GM20000 (cell line): ENCODE measurements around the gene KIF13A.

Experiments used
- DNase-seq: peaks from one replicate; pipeline ENCODE4 v3.0.0; 2012; ENCODE audit warnings: low spot score
- TF ChIP-seq, protein P1 (sequence below): IDR thresholded peaks from 2 replicates; pipeline ENCODE4 v1.5.1; 2012; ENCODE audit warnings: mild to moderate bottlenecking, control low read depth; ENCODE audit errors: extremely low read depth, missing control alignments

The KIF13A gene

DNA sequence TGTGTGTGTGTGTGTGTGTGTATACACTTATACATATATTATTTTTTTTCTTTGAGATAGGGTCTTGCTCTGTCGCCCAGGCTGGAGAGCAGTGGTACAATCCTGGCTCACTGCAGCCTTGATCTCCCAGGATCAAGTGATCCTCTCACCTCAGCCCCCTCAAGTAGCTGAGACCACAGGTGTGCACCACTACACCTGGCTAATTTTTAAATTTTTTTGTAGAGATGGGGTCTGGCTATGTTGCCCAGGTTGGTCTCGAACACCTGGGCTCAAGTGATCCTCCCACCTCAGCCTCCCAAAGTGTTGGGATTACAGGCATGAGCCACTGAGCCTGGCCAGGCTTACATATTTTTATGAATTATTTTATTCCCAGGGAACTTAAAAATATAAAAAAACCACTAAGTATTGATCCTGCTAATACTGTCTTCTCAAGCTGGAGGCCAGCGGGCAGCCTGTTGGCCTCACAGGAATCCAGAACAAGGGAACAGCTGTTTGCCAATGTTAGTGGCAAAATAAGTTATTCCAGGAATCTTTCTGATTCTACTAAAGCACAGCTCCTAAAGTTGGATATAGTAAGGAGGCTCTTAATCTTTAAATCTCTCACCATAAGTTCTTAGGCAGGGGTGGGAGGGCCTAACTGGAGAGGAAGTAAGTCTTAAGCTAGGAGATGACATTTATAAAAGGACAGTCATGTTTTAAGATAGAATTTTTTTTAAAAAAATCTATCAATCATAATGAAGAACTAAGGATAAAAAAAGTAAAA, 145.2 kb downstream of the KIF13A start:
- DNase-seq = no peak
- TF ChIP-seq, protein P1, sequence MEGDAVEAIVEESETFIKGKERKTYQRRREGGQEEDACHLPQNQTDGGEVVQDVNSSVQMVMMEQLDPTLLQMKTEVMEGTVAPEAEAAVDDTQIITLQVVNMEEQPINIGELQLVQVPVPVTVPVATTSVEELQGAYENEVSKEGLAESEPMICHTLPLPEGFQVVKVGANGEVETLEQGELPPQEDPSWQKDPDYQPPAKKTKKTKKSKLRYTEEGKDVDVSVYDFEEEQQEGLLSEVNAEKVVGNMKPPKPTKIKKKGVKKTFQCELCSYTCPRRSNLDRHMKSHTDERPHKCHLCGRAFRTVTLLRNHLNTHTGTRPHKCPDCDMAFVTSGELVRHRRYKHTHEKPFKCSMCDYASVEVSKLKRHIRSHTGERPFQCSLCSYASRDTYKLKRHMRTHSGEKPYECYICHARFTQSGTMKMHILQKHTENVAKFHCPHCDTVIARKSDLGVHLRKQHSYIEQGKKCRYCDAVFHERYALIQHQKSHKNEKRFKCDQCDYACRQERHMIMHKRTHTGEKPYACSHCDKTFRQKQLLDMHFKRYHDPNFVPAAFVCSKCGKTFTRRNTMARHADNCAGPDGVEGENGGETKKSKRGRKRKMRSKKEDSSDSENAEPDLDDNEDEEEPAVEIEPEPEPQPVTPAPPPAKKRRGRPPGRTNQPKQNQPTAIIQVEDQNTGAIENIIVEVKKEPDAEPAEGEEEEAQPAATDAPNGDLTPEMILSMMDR = no peak

DNA sequence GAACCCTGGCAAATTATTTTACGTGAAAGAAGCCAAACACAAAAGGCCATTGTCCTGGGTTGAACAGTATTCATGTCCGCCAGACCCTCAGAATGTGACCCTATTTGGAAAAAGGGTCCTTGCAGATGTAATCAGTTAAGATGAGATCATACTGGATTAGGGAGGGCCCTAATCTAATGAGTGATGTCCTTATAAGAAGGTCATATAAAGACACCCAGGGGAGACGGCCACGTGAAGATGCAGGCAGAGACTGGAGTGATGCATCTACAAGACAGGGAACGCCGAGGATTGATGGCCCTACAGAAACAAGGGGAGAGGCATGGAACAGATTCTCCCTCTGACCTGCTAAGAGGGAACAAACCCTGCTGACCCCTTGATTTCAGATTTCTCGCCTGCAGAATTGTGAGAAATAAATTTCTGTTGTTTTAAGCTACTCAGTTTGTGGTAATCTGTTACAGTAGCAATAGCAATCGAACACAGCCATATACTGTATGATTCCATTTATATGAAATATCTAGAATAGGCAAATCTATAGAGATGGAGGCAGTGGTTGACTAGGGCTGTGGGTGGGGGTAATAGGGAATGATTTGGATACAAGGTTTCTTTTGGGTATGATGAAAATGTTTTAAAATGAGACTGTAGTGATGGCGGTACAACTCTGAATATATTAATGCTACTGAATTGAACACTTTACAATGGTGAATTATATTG, 147.8 kb downstream of the KIF13A start:
- TF ChIP-seq, protein P1 = no peak

DNA sequence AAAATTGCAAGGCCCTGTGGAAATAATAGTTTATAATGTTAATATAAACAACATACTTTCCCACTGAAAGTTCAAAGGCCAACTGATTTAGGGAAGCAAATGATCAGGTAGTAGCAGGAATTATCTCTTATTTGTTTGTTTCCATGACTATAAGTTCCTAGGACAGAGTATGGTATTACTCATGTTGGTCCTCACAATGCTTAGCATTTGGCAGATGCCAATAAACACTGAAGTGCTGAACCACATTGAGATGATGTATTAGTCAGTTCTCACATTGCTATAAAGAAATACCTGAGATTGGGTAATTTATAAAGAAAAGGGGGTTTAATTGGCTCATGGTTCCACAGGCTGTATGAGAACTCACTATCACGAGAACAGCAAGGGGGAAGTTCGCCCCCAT, 151.1 kb downstream of the KIF13A start:
- no peak for DNase-seq
- TF ChIP-seq, protein P1 = no peak

More for the DNA sequence above, 147.8 kb downstream of the KIF13A start:
- no peak for DNase-seq

DNA sequence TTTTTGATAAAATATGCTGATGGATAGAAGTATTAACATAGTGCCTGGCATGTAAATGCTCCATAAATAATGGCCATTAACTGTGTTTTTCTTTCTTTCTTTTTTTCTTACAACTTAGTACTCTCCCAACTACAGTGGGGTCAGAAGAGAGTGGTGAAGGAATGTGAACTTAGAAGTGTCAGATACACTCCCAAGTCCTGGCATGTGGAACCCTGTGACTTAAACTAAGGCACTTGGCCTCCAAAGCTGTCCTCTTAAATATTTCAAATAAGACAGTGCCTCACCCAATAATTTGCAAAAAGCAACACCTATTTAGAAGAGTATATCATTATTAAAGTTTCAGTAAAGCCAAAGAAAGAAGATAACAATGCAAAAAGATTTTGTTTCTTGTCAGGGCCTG, 151.7 kb downstream of the KIF13A start:
- no peak for DNase-seq
- TF ChIP-seq, protein P1 = no peak

DNA sequence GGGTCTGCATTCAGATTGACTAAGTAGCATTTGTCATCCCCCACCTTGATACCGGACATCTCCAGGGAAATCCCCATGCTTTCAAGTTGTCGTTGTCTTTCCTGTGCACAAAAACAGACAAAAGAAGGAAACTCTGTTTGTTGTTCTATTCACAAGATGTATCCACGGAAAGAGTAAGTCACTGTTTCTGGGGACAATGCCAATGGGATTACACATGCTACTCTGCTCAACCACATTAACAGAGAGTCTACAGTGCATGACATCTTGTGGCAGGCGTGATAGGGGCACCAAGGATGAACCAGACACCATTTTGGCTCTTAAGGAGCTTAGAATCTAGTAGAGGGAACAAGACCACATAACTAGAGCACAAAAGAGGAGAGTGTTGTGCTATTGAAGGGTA, 156.3 kb downstream of the KIF13A start:
- TF ChIP-seq, protein P1 = no peak
- DNase-seq = no peak

DNA sequence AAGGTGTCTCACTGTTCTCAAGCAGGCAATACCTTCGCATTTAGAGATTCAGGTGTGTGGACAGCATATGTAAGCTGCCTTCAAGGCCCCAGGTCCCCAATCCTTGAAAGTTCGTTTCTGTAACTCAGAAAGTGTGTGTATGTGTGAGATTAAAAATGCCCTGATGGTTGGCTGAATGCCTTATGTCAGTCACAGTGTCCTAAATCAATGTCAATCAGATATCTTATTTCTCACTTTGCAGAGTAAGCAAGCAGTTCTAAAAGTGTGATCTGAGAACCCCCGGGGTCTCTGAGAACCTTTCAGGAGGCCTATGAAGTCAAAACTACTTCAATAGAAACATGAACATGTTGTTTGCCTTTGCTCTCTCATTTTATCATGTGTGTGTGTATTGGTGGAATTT, 157.5 kb downstream of the KIF13A start:
- DNase-seq = no peak
- TF ChIP-seq, protein P1 = no peak

DNA sequence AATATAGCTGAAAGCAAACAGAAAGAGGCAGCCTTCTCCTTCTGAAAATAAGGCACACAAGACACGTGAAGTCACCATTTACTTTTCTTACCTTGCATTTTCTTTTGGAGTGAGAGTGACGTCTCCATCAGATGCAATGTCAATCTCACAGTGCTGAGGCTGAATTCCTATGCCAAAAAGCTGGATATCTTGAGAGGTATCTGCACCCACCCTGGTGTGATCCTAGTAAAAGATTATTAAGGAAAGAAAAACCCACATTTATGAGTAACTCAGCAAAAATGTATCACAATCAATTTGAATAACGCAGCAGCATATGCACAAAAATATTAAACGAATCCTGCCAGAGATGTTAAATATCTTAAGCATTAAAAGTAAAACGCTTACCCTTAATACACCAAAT, 159.3 kb downstream of the KIF13A start:
- TF ChIP-seq, protein P1 = no peak

More for the DNA sequence above, 159.3 kb downstream of the KIF13A start:
- no peak for DNase-seq
